SHP77 (cell line): Measurements from ENCODE around the gene FRMD4B.

Source experiments
- DNase-seq, 2 experiments: peaks; one replicate each; lab custom pipeline; 2025; lab: John Stamatoyannopoulos, UW

FRMD4B gene

DNA sequence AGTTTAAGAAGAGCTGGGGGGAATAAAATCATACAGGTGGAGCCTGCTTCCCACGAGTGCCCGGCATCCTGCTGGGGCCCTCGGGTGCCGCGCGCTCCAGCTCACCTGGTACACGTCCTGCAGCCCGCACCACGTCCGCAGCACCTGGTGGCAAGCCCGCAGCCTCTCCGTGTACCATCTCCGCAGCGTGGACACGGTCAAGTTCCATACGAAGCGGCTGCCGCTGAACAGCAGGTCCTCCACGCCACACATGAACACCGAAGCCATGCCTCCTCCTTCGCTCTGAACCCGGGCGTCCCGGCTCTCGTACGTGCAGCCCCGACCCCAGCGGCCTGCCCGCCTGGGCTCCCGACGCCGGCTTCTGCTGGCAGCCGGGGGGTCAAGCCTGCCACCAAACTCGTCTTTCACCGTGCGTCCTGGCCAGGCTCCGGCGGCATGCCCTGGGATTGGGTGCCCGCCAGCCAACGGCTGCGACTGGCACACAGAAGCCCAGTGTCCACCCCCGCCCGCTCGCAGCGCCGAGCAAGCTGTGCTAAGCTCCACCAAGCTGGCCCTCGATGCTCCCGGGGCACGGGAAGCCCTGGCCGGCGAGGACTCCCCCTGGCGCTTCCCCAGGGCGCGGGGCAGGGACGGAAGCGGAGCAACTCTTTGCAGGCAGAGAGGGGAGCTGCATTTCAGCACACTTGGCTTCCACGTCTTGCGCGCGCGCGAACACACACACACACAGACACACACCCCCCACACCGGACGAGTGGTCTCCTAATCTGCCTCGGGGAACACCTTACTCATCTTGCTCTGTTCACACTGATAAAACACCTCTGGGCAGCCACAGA is at the start of gene FRMD4B:
Gene FRMD4B, minus strand, starts transcription at position 366 of the 833 bp plus-strand sequence. Its CDS starts 99 bp downstream, at position 267.
- no peak for DNase-seq

DNA sequence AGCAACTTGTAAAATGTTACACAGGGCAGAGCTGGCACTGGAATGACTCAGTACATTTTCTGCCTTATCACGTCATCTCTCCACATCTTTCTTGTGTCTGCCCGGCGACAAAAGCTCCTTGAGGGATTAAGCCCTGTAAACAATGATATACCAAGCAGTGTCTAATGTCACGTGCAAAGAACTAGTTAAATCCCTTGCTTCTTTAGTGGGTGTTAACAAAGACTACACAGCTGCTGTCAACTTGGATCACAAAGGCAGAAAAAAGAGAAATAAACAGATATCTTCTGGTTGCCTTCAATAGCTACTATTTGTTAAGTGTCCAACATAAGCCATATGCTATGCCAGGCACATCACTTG is 48.1 kb upstream of the FRMD4B start:
- no peak for DNase-seq

DNA sequence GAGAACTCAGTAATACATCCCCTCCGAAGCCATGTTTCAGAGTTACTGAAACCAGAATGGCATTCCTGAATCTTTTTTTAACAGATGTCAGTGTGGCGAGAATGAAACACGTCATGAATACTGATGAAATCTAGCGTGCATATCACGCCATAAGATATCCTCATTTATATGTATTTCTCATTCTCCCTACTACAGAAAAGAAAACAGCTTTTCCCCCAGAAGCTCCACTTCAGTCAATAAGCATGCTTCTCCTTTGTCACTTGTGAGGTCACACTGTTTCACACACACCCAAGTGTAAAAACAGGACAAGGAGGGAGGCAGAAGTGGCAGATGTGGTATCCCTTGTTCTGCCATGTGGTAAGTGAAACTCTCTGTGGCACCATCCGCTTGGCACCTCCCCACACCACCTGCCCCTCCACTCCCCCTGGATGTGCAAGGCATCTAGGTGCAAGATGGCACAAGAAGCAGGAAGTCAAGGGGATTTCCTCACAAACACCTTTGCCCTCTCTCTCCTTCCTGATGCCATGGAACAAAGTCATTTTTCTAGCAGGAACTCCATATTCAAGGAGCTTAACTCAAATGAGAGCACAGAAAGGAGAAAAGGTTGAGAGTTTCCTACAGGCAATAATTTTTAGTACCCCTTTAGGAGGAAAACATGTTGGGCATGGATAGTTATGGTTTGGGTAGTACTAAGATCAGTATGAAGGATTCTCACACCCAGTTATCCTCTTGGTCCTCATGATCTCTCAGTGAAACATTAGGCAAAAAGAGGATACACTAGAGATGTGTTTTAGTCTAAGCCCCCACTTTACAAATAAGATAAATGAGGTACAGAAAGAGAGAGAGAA is 47.5 kb upstream of the FRMD4B start:
- DNase-seq: no peak

DNA sequence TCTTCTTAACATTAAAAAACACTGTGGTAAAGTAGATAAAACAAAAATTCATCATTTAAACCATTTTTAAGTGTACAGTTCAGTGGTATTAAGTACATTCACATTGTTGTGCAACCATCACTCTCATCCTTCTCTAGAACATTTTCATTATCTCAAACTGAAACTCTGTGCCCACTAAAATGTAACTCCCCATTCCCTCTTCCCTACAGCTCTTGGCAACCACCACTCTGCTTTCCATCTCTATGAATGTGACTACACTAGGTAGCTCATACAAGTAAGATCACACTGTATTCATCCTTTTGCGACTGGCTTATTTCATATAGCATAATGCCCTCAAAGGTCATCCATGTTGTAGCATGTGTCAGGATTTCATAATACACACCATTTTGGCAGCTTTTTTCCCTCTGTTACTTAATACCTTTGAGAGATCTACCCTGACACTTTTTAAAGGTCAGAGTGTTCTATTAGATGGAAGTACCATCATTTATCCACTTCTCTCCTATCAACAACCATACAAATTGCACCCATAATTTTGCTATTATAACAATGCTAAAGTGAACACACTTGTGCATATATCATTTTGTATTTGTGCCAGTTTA is 42.9 kb upstream of the FRMD4B start:
- no peak for DNase-seq

DNA sequence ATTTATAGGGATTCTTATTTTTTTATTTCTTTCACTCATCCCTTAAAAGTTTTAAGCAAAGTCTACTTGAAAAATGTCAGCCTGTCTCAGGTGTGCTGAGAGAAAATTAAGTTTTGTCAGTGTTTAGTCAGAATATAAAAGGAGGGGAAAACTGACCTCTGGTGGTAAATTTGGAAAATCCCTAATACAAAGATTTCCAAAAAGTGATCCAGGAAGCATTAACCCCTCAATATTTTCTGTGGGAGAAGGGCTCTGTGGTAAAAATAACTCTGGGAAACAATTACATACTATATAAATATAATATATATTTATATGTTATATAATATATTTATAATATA is 41.0 kb upstream of the FRMD4B start:
- no peak for DNase-seq

DNA sequence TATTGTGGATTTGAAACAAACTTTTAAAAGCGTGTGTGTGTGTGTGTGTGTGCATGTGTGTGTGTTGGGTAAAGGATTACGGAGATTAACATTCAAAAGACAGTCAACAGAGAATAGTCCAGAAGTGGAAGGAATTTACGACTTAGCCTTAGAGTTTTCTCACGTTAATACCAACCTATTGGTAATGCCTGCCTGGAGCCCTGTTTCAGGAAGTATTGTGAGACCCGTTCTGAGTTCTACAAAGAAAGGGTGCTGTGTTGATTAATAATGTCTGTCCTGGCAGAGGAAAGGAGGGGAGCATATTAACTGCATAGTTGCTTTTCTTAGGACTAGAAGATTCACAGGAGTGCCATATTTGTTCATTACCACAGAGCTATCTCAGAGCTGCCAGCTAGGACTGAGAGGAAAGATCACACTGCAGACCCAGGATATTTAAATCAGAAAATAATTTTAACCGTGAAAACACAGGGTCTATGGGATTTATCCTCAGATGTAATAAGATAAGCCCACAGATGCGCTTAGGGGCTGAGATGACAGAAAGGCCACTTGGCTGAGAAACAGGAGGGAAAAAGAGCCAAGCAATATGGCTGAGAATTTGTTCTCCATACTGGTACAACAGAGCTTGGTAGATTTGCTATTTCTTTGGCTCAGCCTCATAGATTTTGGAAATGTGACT is 40.5 kb upstream of the FRMD4B start:
- no peak for DNase-seq

DNA sequence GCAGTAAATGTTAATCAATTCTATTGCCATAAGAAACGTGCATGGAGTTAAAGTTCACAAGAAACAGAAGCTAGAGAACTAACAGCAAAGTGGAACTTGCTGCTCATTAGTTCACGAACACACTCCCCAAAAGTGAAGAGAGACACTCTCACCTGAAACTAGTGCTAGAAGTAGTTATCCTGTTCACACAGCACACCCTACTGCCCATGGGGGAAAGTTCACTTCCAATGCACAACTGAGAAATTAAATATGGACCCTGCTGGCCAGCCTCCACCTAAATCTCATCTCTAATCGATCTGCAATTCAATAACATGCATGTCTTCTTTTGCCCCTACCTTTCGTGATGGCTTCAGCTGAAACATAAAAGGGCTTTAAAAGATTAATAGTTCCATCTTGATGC is 39.4 kb upstream of the FRMD4B start:
- no peak for DNase-seq

DNA sequence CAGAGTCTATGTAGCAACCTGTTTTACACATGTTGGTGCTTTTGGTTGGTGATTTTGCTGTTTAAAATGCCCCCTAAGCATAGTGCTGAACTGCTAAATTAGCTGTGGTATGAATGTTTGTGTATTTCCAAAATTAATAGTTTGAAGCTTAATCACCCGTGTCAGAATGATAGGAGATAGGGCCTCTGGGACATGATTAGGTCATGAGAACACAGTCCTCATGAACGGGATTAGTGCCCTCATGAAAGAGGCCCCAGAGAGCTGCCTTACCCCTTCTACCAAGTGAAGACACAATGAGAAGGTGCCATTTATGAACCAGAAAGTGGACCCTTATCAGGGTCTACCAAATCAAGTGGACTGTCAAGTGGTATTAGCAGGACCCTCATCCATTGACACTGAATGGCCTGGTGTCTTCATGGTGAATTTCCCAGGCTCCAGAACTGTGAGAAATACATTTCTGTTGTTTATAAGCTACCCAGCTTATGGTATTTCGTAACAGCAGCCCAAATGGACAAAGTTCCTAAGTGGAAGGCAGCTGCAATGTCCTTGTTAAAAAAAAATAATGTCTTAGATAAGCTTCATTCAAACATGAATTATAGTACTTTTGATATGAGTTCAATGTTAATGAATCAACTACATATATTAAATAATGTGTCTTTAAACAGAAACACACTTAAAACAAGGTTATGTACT is 37.7 kb upstream of the FRMD4B start:
- no peak for DNase-seq

DNA sequence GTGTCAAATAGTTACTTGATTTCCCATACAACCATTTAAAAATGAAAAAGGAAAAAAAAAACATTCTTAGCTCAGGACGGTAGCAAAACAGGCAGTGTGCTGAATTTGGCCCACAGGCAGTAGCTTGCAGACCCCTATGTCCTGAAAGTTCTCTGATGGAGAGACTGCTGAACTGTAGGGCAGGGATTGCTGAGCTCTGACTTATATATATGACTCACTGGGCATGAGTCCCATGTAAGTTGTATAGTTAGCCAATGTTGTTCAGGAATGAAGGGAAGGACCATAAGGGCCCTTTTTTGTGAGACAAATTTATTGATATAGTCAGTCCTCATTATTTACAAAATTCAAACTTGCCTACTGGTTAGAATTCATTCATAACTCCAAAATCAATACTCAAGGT is 36.9 kb upstream of the FRMD4B start:
- no peak for DNase-seq

DNA sequence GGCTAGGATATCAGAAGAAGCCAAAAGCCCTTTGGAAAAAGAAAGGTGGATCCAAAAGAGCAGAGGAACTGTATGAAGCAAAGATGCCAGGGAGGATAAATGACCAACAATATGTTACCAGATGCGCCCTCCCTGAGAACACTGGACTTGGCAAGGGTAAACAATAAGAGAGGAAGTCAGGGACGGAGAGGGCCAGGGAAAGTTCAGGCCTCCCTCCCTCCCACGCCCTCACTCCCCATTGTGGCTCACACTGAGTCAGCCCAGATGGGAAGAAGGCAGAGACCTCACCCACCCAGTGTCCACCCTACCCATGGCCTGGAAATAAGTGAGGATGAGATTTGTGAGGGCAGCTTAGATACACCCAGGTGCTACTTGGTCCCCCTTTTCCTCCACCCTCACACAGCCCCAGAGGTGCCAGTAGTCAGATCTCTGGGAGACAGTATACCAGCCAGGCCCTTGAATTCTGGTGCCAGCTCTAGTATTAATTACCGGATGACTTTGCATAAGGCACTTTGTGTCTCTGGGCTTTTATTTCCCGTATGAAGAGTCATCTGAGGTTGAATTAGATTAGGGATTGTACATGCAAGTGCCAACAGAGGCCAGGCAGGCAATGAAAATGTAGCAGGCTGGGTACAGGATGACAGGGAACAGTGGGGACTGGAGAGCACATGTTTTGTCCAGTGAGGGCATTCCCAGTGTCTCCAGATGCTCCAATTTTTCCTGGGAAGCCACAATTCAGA is 35.1 kb upstream of the FRMD4B start:
- no peak for DNase-seq

DNA sequence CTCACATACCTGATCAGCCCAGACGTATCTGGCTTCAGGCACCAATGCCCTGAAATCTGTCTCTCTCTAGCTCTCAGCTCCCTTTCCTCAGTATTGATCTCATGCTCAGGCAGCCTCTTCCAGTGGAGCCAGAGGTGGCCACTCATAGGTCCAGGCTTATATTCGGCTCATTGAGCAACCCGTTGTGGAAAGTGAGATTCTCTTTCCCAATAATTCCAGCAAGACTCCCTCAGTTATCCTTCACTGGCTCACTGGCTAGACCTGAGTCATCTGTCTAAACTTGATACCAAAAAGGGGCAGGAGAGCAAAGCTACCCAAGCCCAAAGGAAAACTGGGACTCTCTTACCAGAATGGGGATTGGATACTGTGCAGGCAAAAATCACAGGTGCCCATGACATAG is 33.4 kb upstream of the FRMD4B start:
- DNase-seq: no peak

DNA sequence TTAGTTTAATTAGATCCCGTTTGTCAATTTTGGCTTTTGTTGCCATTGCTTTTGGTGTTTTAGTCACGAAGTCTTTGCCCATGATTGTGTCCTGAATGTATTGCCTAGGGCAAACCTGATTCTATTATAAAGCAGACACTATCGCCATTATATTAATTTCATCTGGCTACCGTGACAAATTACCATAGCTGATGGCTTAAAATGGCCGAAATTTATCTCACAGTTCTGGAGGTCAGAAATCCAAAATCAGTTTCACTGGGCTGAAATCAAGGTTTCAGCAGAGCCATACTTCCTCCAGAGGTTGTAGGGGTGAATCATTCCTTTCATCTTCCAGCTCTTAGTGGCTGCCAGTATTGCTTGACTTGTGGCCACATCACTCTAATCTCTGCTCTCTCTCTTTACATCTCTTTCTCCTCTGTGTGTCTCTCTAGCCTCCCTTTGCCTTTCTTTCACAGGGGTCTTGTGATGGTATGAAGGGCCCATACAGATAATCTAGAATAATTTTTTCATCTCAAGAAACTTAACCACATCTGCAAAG is 31.7 kb upstream of the FRMD4B start:
- DNase-seq: no peak

DNA sequence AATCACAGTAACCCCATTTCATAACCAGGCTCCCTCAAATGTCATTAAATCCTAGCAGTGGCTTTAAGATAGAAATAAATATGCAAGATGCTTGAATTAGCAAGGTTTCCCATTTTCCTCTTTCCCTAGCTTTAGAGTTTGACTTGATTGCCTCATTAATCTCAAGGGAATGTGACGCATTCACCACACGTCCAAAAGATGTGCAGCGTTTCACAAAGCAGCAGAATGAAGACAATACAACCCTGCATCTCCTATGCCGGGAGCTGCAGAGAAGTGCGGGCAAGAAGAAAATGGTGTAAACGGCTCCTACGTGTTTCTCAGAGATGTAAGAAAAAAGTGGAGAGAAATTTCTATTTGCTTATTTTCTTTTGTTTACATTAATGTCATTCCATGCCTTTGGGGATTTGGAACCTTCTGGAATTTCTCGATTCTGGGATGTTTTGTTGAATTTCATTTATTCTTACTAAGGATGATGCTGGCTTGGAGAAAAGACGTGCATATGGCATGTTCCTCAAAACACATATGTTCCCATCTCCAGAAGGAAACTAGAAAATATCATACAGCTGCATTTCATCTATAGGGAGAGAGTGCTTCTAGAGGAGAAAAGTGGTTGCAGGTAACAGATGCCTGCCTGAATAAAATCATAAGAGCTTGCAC is 27.8 kb upstream of the FRMD4B start:
- DNase-seq: no peak

DNA sequence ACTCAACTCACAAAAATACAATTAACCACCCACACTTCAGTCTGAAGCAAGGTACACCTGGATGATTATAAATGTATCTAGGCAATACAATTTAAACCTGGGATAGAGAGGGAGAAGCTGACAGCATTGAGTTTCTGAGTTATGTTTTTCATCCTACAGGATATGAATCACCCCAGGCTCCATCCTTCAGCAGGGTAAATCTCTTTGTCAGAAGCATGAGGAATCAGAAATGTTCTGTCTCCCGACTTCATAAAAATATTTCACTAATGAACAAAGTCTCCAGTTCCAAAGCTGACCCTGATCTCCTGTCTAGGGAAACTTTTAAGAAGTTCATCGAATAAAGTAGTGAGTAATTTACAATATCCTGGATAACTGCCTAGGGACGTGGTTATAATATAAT is 25.5 kb upstream of the FRMD4B start:
- no peak for DNase-seq

DNA sequence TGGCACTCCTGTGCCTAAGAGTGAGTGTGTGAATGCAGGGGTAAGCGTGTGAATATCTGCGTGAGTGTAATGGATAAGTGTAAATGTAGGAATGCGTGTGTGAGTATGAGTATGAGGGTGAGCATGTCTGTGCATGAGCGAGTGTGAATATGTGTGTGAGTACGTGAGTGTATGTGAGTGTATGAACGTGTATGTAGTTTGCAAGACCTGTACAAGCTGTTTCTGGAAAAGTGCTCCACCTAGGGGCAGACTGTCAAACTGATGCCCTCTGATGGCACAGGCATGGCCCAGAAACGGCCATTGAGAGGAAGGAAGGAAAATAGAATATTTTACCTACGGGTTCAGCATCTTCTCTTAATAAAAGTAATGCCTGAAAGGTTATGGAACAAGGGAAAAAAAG is 24.4 kb upstream of the FRMD4B start:
- DNase-seq: peak; percentile 20 to 58

DNA sequence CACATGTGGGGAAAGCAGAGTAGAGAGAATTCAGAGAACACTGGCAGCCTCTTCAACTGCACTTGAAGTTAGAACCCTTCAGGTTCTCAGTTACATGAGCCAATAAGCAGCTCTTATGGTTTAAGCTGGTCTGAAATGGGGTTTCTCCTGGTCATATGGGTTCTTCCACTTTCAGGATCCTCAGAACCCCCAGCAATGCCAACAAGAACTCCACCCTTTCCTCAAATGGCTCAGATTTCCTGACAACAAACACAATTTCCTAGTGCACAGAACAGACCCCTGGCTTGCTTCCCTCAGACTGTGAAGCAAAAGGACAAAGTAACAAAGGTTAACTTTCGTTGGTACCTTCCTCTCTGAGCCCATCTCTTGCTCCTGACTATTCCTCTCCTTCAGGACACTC is 23.9 kb upstream of the FRMD4B start:
- DNase-seq: no peak

DNA sequence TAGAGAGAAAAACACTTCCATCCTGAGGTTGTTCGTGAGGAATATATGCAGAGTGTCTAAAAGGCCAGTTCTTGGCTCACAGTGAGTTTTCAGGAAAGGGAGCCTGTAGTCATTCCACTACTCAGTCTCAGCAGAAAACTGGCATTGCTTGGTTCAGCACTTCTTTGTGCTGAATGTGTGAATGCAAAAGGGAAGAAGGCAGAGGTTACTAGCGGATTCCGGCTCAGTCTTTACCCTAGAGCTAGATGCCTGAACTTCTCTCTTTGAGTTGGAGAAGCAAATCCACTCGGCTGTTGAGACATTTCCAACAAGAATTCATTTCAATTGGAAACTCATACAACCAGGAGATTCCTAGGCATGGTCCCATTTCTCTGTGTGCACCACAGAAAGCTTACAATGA is 23.1 kb upstream of the FRMD4B start:
- DNase-seq: no peak

DNA sequence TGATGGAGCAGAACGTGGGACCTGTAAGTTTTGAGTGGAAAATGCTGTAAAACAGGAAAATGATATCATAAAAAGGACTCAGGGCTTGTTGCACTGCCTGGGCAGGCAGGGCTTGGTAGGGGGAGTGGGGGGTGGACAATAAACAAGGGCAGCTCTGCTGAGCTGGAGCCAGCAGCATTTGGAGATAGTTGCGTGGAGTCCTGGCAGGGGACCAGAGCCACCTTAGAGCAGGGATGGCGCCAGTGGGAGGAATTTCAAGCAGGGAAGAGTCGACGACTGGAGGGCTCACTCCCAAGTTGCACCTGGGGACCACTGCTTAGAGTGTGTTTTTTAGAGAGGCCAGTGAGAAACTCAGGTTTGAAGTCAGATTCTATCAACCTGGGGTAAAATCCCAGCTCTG is 22.7 kb upstream of the FRMD4B start:
- no peak for DNase-seq

DNA sequence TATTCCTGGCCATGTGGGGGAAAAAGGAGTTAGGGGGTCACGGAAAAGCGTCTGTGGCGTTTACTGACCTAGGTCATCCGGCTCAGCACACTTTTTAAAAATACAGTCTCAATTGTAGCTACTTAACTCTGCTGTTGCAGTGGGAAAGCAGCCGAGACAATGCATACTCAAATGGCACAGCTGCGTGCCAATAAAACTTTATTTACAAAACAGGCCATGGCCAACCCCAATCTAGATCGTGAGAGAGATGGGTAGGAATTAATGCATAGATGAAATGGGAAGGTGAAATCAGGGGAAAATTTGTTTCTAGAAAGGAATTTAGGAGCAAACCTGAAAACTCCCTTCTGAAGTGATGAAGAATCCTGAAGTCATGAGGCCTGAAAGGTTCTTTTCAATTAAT is 22.0 kb upstream of the FRMD4B start:
- no peak for DNase-seq

DNA sequence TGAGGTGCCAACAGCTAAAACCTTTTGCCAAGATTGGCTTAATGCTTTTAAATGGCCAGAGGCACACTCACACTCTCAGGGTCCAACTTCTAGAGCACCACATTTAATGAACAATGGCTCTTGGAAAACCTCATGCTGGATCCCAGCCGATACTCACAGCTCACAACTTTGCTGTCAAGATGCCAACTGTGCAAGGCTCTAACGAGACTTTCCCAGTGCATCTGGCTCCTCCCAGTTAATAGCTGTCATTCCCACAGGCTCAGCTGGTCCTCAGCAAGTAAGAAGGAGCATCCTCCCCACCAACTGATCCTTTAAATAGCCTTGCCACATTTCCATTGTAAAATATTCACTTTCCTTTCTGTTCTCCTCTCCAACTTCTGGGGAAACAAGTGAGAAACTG is 20.3 kb upstream of the FRMD4B start:
- no peak for DNase-seq
